MCF 10A (cell line): ENCODE results near the gene TMEM138. TPM values are rescaled to one million over a fixed set of nuclear protein-coding genes. Genes with fewer than 3 reads are reported as not detected.
A peak's percentile ranks its signal among the peaks of the same experiment; 100 is the strongest.

ENCODE experiments used
- BruUV-seq: library from RNA; stranded (reverse); fragments of 400-500 nt; replicated peaks from 2 replicates; lab custom pipeline; 2021; lab: Mats Ljungman, UMichigan
- CTCF ChIA-PET: fragments of 300-600 bp; sonication (Branson Sonifier 250); formaldehyde crosslinking; extraction: SDS; loops from one replicate; lab custom pipeline; 2021; ENCODE audit warnings: antibody characterized with exemption, inconsistent platforms; lab: Yijun Ruan, JAX
- POLR2A ChIA-PET: fragments of 300-600, 350-650 bp; sonication (Branson Sonifier 250); formaldehyde crosslinking; extraction: SDS; loops from one replicate; lab custom pipeline; 2020; ENCODE audit warnings: antibody characterized with exemption, inconsistent platforms; lab: Yijun Ruan, JAX
- DNase-seq: peaks from one replicate; pipeline ENCODE4 v3.0.0-alpha.2; 2018; ENCODE audit not compliant: unreplicated experiment
- H3K27ac Mint-ChIP-seq: one replicate; pipeline ENCODE4 v1.8.0; 2022; ENCODE audit warnings: mild to moderate bottlenecking, low read depth, mixed read lengths; ENCODE audit not compliant: unreplicated experiment
- H3K27me3 Mint-ChIP-seq: one replicate; pipeline ENCODE4 v1.8.0; 2022; ENCODE audit warnings: mixed read lengths; ENCODE audit not compliant: insufficient read depth, unreplicated experiment
- H3K36me3 Mint-ChIP-seq: one replicate; pipeline ENCODE4 v1.8.0; 2022; ENCODE audit warnings: mild to moderate bottlenecking, moderate library complexity, mixed read lengths; ENCODE audit not compliant: insufficient read depth, unreplicated experiment
- H3K4me1 Mint-ChIP-seq: one replicate; pipeline ENCODE4 v1.8.0; 2022; ENCODE audit warnings: mixed read lengths; ENCODE audit not compliant: insufficient read depth, unreplicated experiment
- H3K4me3 Mint-ChIP-seq: one replicate; pipeline ENCODE4 v1.8.0; 2022; ENCODE audit warnings: mild to moderate bottlenecking, moderate library complexity, mixed read lengths; ENCODE audit not compliant: unreplicated experiment
- H3K9me3 Mint-ChIP-seq: one replicate; pipeline ENCODE4 v1.8.0; 2022; ENCODE audit warnings: mixed read lengths; ENCODE audit not compliant: unreplicated experiment
- CTCF ChIP-seq: fragments of 200-600 bp; IDR thresholded peaks from one replicate; pipeline ENCODE4 v1.8.0; 2022; ENCODE audit warnings: antibody characterized with exemption, mild to moderate bottlenecking; ENCODE audit not compliant: unreplicated experiment
- intact Hi-C: fragments of 100-400 bp; cut with micrococcal nuclease; formaldehyde crosslinking; loops from 2 replicates; pipeline ENCODE4 v1.14.1; 2022
- total RNA-seq: library from RNA; stranded (reverse); gene quantifications from 2 replicates; pipeline ENCODE4 v1.2.3, GENCODE V29; 2022

Gene TMEM138
- total RNA-seq, 1 experiment from 2014 or later: 39.9 TPM

GRCh38 chr11:61334434-61335354 lies 27.5 kb upstream of the TMEM138 start:
- ChIA-PET CTCF (interaction anchor here (0.6 to 10.1 kb wide), 15 partner anchors 10 to 1289 kb away, joined by 3 to 439 read pairs (median 6); partner anchors contain the start of genes CYB561A3, TMEM138 and TMEM216), POLR2A (interaction anchor here (0.7 to 10.7 kb wide), 15 partner anchors 8 to 183 kb away, joined by 3 to 220 read pairs (median 9); partner anchors contain the start of genes CPSF7, CYB561A3, SDHAF2 and TMEM138)
- H3K36me3 Mint-ChIP-seq: peaks cover 33% of the 10 kb centered on the region
- peak; percentile 65 for DNase-seq
- peak overlapping the region; percentile 98 for H3K27ac Mint-ChIP-seq
- TF ChIP-seq CTCF: no peak
- H3K4me3 Mint-ChIP-seq: peak overlapping the region; percentile 93
- no peaks in the 10 kb centered on the region for H3K9me3 Mint-ChIP-seq
- H3K4me1 Mint-ChIP-seq: peaks cover 34% of the 10 kb centered on the region
- no peaks in the 10 kb centered on the region for H3K27me3 Mint-ChIP-seq
- intact Hi-C loops: loop anchor here (10.0 kb wide), 1 partner anchor 80 kb away; no protein-coding TSS in a partner anchor
- no TSS peak for BruUV-seq

- CTCF ChIA-PET: interaction anchor here (1.0 to 10.1 kb wide), 20 partner anchors 7 to 303 kb away, joined by 3 to 439 read pairs (median 14); partner anchors contain the start of genes CYB561A3, TMEM138 and TMEM216
These were observed 26.8 kb upstream of the TMEM138 start for GRCh38 chr11:61335355-61335710.

GRCh38 chr11:61336171-61336935 lies 25.8 kb upstream of the TMEM138 start:
- POLR2A ChIA-PET: interaction anchor here (0.6 to 10.7 kb wide), 20 partner anchors 8 to 1263 kb away, joined by 3 to 220 read pairs (median 5); partner anchors contain the start of genes CPSF7, CYB561A3, SDHAF2 and TMEM138
- no TSS peak for BruUV-seq
- TF ChIP-seq CTCF: peak; percentile 92
- DNase-seq: peak; percentile 83
- no peaks in the 10 kb centered on the region for H3K9me3 Mint-ChIP-seq
- intact Hi-C loops: loop anchor here (1.0 to 10.0 kb wide), 2 partner anchors 49 to 82 kb away; no protein-coding TSS in a partner anchor
- no peaks in the 10 kb centered on the region for H3K27me3 Mint-ChIP-seq
- no peak overlapping the region for H3K27ac Mint-ChIP-seq
- H3K4me1 Mint-ChIP-seq: peaks cover 20% of the 10 kb centered on the region
- CTCF ChIA-PET: interaction anchor here (0.6 to 10.1 kb wide), 42 partner anchors 8 to 327 kb away, joined by 3 to 439 read pairs (median 4); partner anchors contain the start of genes CYB561A3, TMEM138 and TMEM216
- peaks cover 21% of the 10 kb centered on the region for H3K36me3 Mint-ChIP-seq
- no peak overlapping the region for H3K4me3 Mint-ChIP-seq

More at GRCh38 chr11:61335355-61335710, 26.8 kb upstream of the TMEM138 start:
- no peak for DNase-seq
- no peak overlapping the region for H3K4me3 Mint-ChIP-seq
- intact Hi-C loops: loop anchor here (10.0 kb wide), 1 partner anchor 81 kb away; no protein-coding TSS in a partner anchor
- H3K4me1 Mint-ChIP-seq: peaks cover 27% of the 10 kb centered on the region
- BruUV-seq: no TSS peak
- TF ChIP-seq CTCF: no peak
- peaks cover 28% of the 10 kb centered on the region for H3K36me3 Mint-ChIP-seq
- no peak overlapping the region for H3K27ac Mint-ChIP-seq
- H3K27me3 Mint-ChIP-seq: no peaks in the 10 kb centered on the region
- no peaks in the 10 kb centered on the region for H3K9me3 Mint-ChIP-seq
- POLR2A ChIA-PET: interaction anchor here (0.9 to 10.7 kb wide), 11 partner anchors 9 to 111 kb away, joined by 3 to 220 read pairs (median 9); partner anchors contain the start of genes CPSF7, CYB561A3, SDHAF2 and TMEM138
